ENCODE measurements around the gene MYH3. TPM values are rescaled to one million over a fixed set of nuclear protein-coding genes. Genes with fewer than 3 reads are reported as not detected.

The MYH3 gene
- polyA plus RNA-seq, 1 donor from 2014 or later, result 0.74 TPM

DNA sequence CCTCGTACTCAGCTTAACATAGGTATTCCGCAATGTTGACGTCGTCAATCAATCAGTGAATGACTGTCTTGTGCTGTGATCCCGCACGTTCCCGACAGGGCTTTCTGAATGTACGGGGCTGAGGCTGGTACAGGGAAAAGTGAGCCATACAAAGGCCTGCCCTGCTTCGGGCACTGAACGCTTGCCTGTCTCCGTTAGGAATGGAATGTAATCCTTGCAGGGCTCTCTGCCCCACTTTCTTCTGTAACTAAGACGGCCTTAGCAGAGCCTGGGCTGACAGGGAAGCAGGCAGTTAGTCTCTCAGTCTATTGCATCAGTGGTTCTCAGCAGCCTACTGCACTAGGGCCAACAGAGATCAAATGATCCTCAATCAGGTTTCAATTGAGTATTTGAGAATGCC, 16.2 kb upstream of the MYH3 start:
- Histone ChIP-seq H3K4me3 (ENCODE audit: low read length) (no peak overlapping the region), H4K20me1 (ENCODE audit: insufficient read depth) (no peaks in the 10 kb centered on the region), H3K4me2 (ENCODE audit: low read length) (no peak overlapping the region), H3K27me3 (ENCODE audit: insufficient read depth, low read depth, low read length) (no peaks in the 10 kb centered on the region), H3K27ac (ENCODE audit: low read length) (peak overlapping the region; percentile 20), H2AFZ (ENCODE audit: low read depth, low read length) (no peak overlapping the region), H3K9ac (ENCODE audit: low read length) (no peak overlapping the region), H3K9me2 (ENCODE audit: insufficient read depth, low read length) (no peaks in the 10 kb centered on the region), H3K79me2 (replicated peaks; ENCODE audit: insufficient read depth, low read length) (no peaks in the 10 kb centered on the region), H3F3A (ENCODE audit: insufficient read depth, low read length, poor library complexity, severe bottlenecking) (no peaks in the 10 kb centered on the region), H3K9me3 (ENCODE audit: low read length) (no peaks in the 10 kb centered on the region), H3K36me3 (ENCODE audit: insufficient read depth, low read length) (no peaks in the 10 kb centered on the region)
- TF ChIP-seq EZH2 (IDR thresholded peaks at IDR 0.05; ENCODE audit: borderline replicate concordance, insufficient read depth, low read length, poor library complexity, severe bottlenecking) (no peak), MXI1 (conservative IDR thresholded peaks at IDR 0.05; ENCODE audit: poor library complexity, severe bottlenecking) (no peak), RAD21 (conservative IDR thresholded peaks at IDR 0.05) (no peak), EP300 (conservative IDR thresholded peaks at IDR 0.05; ENCODE audit: poor library complexity, severe bottlenecking) (no peak), POLR2AphosphoS5 (IDR thresholded peaks at IDR 0.05) (no peak), SMC3 (conservative IDR thresholded peaks at IDR 0.05; ENCODE audit: poor library complexity) (no peak), TAF1 (IDR thresholded peaks at IDR 0.05; ENCODE audit: low read depth) (no peak)
- TF ChIP-seq, protein P1, sequence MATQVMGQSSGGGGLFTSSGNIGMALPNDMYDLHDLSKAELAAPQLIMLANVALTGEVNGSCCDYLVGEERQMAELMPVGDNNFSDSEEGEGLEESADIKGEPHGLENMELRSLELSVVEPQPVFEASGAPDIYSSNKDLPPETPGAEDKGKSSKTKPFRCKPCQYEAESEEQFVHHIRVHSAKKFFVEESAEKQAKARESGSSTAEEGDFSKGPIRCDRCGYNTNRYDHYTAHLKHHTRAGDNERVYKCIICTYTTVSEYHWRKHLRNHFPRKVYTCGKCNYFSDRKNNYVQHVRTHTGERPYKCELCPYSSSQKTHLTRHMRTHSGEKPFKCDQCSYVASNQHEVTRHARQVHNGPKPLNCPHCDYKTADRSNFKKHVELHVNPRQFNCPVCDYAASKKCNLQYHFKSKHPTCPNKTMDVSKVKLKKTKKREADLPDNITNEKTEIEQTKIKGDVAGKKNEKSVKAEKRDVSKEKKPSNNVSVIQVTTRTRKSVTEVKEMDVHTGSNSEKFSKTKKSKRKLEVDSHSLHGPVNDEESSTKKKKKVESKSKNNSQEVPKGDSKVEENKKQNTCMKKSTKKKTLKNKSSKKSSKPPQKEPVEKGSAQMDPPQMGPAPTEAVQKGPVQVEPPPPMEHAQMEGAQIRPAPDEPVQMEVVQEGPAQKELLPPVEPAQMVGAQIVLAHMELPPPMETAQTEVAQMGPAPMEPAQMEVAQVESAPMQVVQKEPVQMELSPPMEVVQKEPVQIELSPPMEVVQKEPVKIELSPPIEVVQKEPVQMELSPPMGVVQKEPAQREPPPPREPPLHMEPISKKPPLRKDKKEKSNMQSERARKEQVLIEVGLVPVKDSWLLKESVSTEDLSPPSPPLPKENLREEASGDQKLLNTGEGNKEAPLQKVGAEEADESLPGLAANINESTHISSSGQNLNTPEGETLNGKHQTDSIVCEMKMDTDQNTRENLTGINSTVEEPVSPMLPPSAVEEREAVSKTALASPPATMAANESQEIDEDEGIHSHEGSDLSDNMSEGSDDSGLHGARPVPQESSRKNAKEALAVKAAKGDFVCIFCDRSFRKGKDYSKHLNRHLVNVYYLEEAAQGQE (IDR thresholded peaks at IDR 0.05; ENCODE audit: borderline replicate concordance), result no peak
- TF ChIP-seq, protein P2, sequence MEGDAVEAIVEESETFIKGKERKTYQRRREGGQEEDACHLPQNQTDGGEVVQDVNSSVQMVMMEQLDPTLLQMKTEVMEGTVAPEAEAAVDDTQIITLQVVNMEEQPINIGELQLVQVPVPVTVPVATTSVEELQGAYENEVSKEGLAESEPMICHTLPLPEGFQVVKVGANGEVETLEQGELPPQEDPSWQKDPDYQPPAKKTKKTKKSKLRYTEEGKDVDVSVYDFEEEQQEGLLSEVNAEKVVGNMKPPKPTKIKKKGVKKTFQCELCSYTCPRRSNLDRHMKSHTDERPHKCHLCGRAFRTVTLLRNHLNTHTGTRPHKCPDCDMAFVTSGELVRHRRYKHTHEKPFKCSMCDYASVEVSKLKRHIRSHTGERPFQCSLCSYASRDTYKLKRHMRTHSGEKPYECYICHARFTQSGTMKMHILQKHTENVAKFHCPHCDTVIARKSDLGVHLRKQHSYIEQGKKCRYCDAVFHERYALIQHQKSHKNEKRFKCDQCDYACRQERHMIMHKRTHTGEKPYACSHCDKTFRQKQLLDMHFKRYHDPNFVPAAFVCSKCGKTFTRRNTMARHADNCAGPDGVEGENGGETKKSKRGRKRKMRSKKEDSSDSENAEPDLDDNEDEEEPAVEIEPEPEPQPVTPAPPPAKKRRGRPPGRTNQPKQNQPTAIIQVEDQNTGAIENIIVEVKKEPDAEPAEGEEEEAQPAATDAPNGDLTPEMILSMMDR (IDR thresholded peaks at IDR 0.05; ENCODE audit: poor library complexity, severe bottlenecking), result no peak

DNA sequence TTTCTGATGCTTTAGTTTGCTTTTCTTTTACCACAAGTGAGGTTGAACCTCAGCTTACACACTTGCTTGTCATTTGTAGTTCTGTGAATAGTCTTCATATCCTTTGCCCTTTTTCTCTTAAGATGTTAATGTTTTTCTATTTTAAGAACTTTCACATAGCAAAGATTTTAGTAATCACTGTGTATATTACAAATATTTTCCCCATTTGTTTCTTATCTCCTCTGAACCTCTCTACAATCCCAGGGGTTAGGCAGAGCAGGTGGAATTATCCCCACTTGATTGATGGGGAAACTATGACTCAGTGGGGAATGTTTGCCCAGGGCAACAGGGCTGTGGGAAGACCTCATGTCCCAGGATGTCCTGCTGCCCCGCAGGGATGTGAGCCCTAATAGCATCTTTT, 11.7 kb upstream of the MYH3 start:
- Histone ChIP-seq H3K4me3 (ENCODE audit: low read length) (no peak overlapping the region), H3K9ac (ENCODE audit: low read length) (no peak overlapping the region)
- TF ChIP-seq, protein P1 (IDR thresholded peaks at IDR 0.05; ENCODE audit: borderline replicate concordance), result no peak
- TF ChIP-seq EZH2 (IDR thresholded peaks at IDR 0.05; ENCODE audit: borderline replicate concordance, insufficient read depth, low read length, poor library complexity, severe bottlenecking) (no peak), RAD21 (conservative IDR thresholded peaks at IDR 0.05) (no peak)

More for the DNA sequence above, 11.7 kb upstream of the MYH3 start:
- Histone ChIP-seq H2AFZ (ENCODE audit: low read depth, low read length) (no peak overlapping the region), H3K9me2 (ENCODE audit: insufficient read depth, low read length) (no peaks in the 10 kb centered on the region), H3K27ac (ENCODE audit: low read length) (no peak overlapping the region), H3K79me2 (replicated peaks; ENCODE audit: insufficient read depth, low read length) (no peaks in the 10 kb centered on the region), H3K9me3 (ENCODE audit: low read length) (no peaks in the 10 kb centered on the region), H4K20me1 (ENCODE audit: insufficient read depth) (no peaks in the 10 kb centered on the region), H3K36me3 (ENCODE audit: insufficient read depth, low read length) (no peaks in the 10 kb centered on the region), H3K27me3 (ENCODE audit: insufficient read depth, low read depth, low read length) (no peaks in the 10 kb centered on the region), H3F3A (ENCODE audit: insufficient read depth, low read length, poor library complexity, severe bottlenecking) (no peaks in the 10 kb centered on the region), H3K4me2 (ENCODE audit: low read length) (no peak overlapping the region)

All from neural cell (in vitro differentiated cells).